Measurements from ENCODE around the gene HMGCLL1.

DNA sequence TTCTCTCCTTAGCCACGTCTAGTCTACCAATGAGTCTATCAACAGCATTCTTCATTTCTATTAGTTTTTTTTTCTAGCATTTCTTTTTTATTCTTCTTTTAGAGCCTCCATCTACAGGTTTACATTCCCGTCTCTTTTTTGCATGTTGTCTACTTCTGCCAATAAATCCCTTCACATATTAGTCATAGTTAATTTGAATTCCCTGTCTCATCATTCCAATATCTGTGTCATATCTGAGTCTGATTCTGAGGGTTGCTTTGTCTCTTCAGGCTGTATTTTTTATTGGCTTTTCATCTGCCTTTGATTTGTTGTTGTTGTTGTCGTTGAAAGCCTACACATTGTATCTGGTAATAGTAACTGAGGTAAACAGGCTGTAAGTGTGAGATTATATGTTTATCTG is 104.6 kb downstream of the HMGCLL1 start:
- TF ChIP-seq, protein P1, sequence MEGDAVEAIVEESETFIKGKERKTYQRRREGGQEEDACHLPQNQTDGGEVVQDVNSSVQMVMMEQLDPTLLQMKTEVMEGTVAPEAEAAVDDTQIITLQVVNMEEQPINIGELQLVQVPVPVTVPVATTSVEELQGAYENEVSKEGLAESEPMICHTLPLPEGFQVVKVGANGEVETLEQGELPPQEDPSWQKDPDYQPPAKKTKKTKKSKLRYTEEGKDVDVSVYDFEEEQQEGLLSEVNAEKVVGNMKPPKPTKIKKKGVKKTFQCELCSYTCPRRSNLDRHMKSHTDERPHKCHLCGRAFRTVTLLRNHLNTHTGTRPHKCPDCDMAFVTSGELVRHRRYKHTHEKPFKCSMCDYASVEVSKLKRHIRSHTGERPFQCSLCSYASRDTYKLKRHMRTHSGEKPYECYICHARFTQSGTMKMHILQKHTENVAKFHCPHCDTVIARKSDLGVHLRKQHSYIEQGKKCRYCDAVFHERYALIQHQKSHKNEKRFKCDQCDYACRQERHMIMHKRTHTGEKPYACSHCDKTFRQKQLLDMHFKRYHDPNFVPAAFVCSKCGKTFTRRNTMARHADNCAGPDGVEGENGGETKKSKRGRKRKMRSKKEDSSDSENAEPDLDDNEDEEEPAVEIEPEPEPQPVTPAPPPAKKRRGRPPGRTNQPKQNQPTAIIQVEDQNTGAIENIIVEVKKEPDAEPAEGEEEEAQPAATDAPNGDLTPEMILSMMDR (IDR thresholded peaks at IDR 0.05) = no peak
- TF ChIP-seq POLR2A (IDR thresholded peaks at IDR 0.05) = no peak
